ENCODE measurements around the gene TMEM97. TPM values are rescaled to one million over a fixed set of nuclear protein-coding genes. Genes with fewer than 3 reads are reported as not detected.

Gene TMEM97
- total and polyA plus RNA-seq, 9 of the 15 experiments (the other 6 are each of a cell fraction or from before 2014, with no cell fraction given), result 34.6 to 121 (median 76.0) TPM

DNA sequence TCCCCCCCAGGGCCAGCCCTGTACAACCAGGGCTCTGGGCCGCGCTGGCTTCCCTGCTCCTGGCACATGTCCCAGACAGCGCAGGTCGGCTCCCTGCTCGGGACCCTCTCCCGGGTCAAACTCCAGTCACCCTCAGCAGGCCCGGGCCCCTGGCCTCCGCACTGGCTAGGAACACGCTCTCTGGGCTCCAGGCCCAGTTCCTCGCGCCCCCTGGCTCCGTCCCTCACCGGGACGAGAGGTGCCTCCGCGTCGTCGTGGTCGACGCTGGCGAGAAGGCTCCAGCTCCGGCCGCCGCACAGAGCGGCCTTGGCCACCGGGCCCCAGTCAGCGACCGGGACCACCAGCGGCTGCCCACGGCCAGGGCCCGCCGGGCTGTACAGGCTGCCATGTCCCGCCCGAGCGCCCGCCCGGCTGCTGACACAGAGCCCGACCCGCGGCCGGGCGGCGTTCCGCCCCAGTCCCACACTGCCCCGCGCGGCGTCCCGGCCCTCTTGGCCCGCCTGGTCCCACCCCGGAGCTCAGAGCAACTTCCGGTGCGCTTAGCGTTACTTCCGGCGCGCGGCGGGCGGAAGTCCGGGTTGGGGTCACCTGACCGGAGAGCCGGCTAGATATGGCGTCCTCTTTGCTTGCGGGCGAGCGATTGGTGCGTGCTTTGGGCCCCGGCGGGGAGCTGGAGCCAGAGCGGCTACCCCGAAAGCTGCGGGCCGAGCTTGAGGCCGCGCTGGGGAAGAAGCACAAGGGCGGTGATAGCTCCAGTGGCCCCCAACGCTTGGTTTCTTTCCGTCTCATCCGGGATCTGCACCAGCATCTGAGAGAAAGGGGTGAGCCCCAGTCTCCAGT, 38.3 kb downstream of the TMEM97 start, which contains the start of gene POLDIP2 (continued):
- TF ChIP-seq, protein P1, sequence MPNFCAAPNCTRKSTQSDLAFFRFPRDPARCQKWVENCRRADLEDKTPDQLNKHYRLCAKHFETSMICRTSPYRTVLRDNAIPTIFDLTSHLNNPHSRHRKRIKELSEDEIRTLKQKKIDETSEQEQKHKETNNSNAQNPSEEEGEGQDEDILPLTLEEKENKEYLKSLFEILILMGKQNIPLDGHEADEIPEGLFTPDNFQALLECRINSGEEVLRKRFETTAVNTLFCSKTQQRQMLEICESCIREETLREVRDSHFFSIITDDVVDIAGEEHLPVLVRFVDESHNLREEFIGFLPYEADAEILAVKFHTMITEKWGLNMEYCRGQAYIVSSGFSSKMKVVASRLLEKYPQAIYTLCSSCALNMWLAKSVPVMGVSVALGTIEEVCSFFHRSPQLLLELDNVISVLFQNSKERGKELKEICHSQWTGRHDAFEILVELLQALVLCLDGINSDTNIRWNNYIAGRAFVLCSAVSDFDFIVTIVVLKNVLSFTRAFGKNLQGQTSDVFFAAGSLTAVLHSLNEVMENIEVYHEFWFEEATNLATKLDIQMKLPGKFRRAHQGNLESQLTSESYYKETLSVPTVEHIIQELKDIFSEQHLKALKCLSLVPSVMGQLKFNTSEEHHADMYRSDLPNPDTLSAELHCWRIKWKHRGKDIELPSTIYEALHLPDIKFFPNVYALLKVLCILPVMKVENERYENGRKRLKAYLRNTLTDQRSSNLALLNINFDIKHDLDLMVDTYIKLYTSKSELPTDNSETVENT (CRISPR knock-in tag; IDR thresholded peaks at IDR 0.05), result peak; percentile 90
- TF ChIP-seq ARID2 (IDR thresholded peaks at IDR 0.05), result no peak
- peak; percentile 60; the same call in 1 of the 2 replicates for TF ChIP-seq PML (IDR thresholded peaks at IDR 0.05; ENCODE audit: low read length)
- TF ChIP-seq ZNF511 (CRISPR knock-in tag; IDR thresholded peaks at IDR 0.05), result 0 out of 2 replicates have a peak, but pooled peaks have one; percentile 23
- peak; percentile 95 for TF ChIP-seq TAF1 (IDR thresholded peaks at IDR 0.05; ENCODE audit: control insufficient read depth, extremely low read depth, insufficient read depth, low read length, severe bottlenecking)
- TF ChIP-seq THRB (CRISPR knock-in tag; conservative IDR thresholded peaks at IDR 0.05), result no peak
- peak; percentile 86 for TF ChIP-seq DIDO1 (tag; IDR thresholded peaks at IDR 0.05; ENCODE audit: low read depth)
- no peak for TF ChIP-seq MCM3 (IDR thresholded peaks at IDR 0.05)
- TF ChIP-seq, protein P2, sequence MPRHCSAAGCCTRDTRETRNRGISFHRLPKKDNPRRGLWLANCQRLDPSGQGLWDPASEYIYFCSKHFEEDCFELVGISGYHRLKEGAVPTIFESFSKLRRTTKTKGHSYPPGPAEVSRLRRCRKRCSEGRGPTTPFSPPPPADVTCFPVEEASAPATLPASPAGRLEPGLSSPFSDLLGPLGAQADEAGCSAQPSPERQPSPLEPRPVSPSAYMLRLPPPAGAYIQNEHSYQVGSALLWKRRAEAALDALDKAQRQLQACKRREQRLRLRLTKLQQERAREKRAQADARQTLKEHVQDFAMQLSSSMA (CRISPR knock-in tag; IDR thresholded peaks at IDR 0.05), result 0 out of 2 replicates have a peak, but pooled peaks have one; percentile 17
- TF ChIP-seq NFXL1 (CRISPR knock-in tag; IDR thresholded peaks at IDR 0.05), result no peak
- no peak for TF ChIP-seq ZNF583 (CRISPR knock-in tag; IDR thresholded peaks at IDR 0.05)
- TF ChIP-seq FOXM1 (IDR thresholded peaks at IDR 0.05; ENCODE audit: low read depth), result no peak
- 0 out of 2 replicates have a peak, but pooled peaks have one; percentile 23 for TF ChIP-seq FOXM1 (CRISPR knock-in tag; IDR thresholded peaks at IDR 0.05; ENCODE audit: low read depth)
- no peak for TF ChIP-seq EHMT2 (IDR thresholded peaks at IDR 0.05)
- no peak for TF ChIP-seq ZNF253 (CRISPR knock-in tag; conservative IDR thresholded peaks at IDR 0.05)
- no peak for TF ChIP-seq PHF21A (IDR thresholded peaks at IDR 0.05; ENCODE audit: borderline replicate concordance, low read depth)
- TF ChIP-seq PHB (CRISPR knock-in tag; IDR thresholded peaks at IDR 0.05), result no peak
- no peak for TF ChIP-seq POLR2AphosphoS2 (IDR thresholded peaks at IDR 0.05; ENCODE audit: low read length)
- no peak for TF ChIP-seq SAFB2 (IDR thresholded peaks at IDR 0.05; ENCODE audit: borderline replicate concordance, low read depth, low read length, severe bottlenecking)
- TF ChIP-seq NCOR1 (IDR thresholded peaks at IDR 0.05), result 0 out of 2 replicates have a peak, but pooled peaks have one; percentile 6
- TF ChIP-seq HLTF (IDR thresholded peaks at IDR 0.05), result no peak
- TF ChIP-seq ZNF280A (IDR thresholded peaks at IDR 0.05; ENCODE audit: low read depth, partially characterized antibody), result no peak
- peak; percentile 33 for TF ChIP-seq CHD1 (IDR thresholded peaks at IDR 0.05; ENCODE audit: low read length)

Data from K562 (cell line).